Islet precursor cell (in vitro differentiated cells): ENCODE data around the gene TMEM108.

Source experiments
- DNase-seq: peaks from one replicate; pipeline ENCODE4 v3.0.0-alpha.2; 2018

Gene TMEM108

GRCh38 chr3:133367956-133368355 is 329.8 kb downstream of the TMEM108 start:
- DNase-seq: no peak

GRCh38 chr3:133368371-133369067 is 330.3 kb downstream of the TMEM108 start:
- no peak for DNase-seq

- no peak for DNase-seq
These were observed 330.9 kb downstream of the TMEM108 start for GRCh38 chr3:133369068-133369440.

GRCh38 chr3:133371181-133371580 is 333.0 kb downstream of the TMEM108 start:
- DNase-seq: no peak

- no peak for DNase-seq
These were observed 333.5 kb downstream of the TMEM108 start for GRCh38 chr3:133371676-133372075.

- DNase-seq: no peak
These were observed 336.7 kb downstream of the TMEM108 start for GRCh38 chr3:133374708-133375402.

GRCh38 chr3:133375403-133375745 is 337.2 kb downstream of the TMEM108 start:
- no peak for DNase-seq

GRCh38 chr3:133376810-133377209 is 338.6 kb downstream of the TMEM108 start:
- DNase-seq: no peak

GRCh38 chr3:133377396-133377795 is 339.2 kb downstream of the TMEM108 start:
- no peak for DNase-seq

GRCh38 chr3:133379926-133380325 is 341.7 kb downstream of the TMEM108 start:
- no peak for DNase-seq

GRCh38 chr3:133380481-133381225 is 342.5 kb downstream of the TMEM108 start:
- DNase-seq: no peak

GRCh38 chr3:133381346-133382109 is 343.3 kb downstream of the TMEM108 start:
- DNase-seq: no peak

GRCh38 chr3:133383175-133383574 is 345.0 kb downstream of the TMEM108 start:
- peak; percentile 65 for DNase-seq

- no peak for DNase-seq
These were observed 345.6 kb downstream of the TMEM108 start for GRCh38 chr3:133383741-133384140.

GRCh38 chr3:133384331-133385027 is 346.3 kb downstream of the TMEM108 start:
- DNase-seq: peak; percentile 89

GRCh38 chr3:133386876-133387275 is 348.7 kb downstream of the TMEM108 start:
- no peak for DNase-seq

- DNase-seq: peak; percentile 54
These were observed 349.1 kb downstream of the TMEM108 start for GRCh38 chr3:133387341-133387740.

GRCh38 chr3:133388696-133389395 is 350.7 kb downstream of the TMEM108 start:
- peak; percentile 37 for DNase-seq

GRCh38 chr3:133390715-133391114 is 352.5 kb downstream of the TMEM108 start:
- no peak for DNase-seq

GRCh38 chr3:133393204-133393603 is 355.0 kb downstream of the TMEM108 start:
- peak; percentile 67 for DNase-seq

- no peak for DNase-seq
These were observed 355.7 kb downstream of the TMEM108 start for GRCh38 chr3:133393691-133394474.
